AG08395 (cell line): Measurements from ENCODE around the gene RALGAPA2.

ENCODE experiments used
- DNase-seq: peaks from one replicate; pipeline ENCODE4 v3.0.0; 2012; ENCODE audit warnings: mixed read lengths, low spot score

Gene RALGAPA2

DNA sequence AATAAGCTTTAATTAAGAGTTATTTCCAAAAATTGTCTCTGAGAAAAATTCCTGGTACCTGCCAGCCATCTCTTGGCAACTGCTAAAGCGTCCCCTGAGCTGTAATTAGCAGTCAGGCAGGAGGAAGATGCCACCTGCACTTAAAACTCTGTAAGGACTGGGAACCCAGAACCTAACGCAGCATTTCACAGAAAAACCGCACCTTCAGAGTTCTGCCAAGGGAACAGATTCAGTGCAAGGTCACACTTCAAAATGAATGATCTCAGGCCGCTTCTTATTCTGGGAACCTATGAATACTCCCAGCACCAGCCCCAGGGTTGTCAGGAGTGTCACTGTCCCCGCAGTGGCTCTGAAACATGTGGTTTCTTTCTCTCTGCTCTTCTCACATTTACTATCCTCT lies 307.8 kb downstream of the RALGAPA2 start:
- no peak for DNase-seq

DNA sequence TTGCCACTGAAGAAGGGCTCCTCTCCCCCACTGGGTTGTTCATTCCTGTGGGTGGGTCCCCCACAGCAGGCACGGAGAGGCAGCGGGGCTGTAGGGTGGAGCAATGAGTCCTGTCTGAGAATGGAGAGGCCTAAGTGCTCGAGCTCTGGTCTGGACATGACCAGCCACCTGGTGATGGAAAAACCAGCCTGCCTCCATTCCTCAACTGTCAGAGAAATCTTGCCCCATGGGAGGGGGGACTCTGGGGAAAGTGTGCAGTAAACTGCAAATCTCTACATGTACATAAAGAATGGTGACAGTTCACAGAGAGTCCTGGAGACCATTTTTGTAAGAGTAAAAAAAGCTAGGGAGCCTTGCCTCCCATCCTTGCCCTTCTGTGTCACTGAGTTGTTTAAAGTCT lies 310.5 kb downstream of the RALGAPA2 start:
- no peak for DNase-seq

DNA sequence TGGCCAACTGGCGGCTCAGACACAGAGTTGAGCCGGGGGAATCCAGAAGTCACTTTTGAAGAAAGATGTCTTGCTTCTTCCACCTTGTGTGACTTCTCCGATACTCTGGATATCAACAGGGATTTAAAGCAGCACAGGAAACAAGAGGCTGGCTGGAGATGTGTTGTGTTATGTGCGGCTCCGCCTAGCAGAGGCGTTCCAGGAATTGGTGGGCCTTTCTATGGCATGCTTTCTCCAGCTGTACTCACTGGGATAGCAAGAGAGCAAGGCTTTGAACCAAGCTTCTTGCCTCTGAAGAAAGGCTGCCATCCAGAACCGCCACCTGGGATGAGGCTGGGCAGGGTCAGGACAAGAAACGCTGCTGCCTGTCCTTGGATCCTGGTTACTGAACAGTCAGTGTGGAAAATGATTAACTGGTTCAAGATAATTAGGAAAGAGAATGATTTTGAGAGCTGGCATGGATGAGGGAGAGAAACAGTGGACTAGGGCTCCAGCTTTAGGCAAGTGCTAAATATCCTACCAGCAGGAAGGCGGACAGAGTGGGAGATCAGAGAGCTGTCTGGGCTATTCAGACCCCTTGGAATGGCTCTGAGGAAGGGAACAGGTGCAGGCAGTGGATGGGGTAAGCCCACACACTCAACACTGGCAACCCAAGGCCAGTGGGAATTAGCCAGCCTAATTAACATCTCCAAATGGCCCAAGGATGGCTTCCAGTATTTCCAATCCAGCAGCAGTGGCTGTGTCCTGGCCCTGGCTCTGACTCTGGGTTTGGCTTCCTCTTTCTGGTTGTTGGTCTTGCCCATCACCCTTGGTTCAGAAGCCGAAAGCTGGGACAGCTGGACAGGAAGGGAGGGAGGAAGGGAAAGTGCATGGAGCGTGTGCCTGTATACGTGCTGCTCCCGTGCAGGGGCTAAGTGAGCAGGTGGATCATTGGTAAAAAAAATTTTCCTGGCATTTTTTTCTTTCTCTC lies 312.6 kb downstream of the RALGAPA2 start:
- no peak for DNase-seq

DNA sequence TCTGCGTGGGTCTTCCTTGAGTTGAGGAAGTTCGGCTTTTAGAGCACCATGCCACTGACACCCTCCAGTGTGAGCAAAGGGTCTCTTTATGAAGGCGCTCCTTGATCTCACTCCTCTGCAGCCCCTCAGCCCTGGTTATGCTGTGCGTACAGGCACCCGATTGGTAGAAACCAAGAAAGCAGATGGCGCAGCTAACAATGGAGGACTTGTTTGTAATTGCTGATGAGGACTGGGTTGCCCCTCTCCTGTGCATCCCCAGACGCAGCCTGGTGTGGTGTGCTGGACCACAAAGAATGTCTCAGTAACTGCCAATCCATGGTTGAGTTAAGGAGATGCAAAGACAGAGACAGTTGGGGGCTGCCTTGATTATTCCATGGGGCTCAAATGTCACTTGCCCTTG lies 314.3 kb downstream of the RALGAPA2 start:
- no peak for DNase-seq

DNA sequence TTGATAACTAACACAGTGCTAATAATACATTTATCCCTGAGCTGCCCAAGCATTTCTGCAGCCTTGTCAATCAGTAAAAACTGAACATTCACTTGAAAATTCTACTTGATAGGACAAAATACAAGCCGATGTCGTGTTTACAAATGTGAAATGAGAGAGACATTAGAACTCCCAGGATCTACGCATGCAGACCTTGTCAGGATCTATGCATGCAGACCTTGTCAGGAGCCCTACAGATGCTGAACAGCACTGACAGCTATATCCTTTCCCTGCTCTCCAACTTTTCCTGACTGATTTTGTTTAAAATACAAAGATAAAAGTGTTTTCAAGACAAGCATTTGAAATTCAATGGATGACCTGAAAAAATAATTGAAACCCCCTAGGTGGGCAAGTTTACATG lies 315.6 kb downstream of the RALGAPA2 start:
- no peak for DNase-seq

DNA sequence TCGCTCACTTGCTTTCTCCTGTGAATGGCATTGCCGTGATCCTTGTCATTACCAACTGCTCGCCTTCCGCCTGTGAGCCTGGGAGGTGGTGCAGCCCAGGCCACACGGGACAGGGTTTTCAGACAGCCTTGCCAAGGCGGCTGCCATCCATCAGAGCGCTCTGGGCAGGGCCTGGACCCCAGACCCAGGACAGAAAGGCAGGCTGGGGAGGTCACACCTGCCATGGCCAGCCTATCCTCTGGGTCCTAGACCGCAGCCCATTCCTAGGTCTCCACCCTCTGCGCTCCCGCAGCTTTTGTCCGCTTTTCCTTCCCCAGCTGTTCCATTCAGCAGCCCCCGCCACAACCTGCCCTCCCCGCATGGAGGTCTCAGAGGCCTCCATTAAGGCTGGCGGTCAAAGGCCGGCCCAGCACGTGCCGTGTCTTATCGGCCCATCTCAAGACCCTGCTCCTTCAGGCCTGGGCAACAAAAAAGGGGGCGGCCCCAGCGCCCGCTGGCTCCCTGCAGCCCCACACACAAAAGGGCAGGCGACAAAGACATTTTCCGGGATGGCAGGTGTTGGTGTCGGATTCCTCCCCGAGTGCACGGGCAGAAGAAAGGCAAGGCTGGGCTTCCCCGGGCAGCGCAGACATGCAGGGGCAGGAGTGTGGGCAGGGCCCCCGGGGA lies 316.4 kb downstream of the RALGAPA2 start:
- DNase-seq, result no peak

DNA sequence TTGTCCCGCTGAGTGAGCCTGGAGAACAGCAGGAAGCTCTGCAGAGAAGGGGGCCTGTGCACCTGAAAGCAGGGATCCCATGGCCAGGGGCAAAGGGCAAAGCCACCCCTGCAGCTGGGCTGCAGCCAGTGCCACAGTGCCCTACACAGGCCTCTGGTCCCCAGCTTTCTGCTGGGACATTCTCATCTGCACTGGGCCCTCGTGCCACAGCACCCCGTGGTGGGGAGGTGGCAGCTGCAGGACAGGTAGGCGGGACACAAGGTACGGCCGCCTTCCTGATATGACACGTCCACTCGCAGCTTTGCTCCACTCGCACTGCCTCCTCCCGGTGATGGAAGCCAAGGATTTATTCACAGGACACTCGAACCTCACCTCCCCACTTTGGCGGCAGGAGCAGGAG lies 317.4 kb downstream of the RALGAPA2 start:
- no peak for DNase-seq

DNA sequence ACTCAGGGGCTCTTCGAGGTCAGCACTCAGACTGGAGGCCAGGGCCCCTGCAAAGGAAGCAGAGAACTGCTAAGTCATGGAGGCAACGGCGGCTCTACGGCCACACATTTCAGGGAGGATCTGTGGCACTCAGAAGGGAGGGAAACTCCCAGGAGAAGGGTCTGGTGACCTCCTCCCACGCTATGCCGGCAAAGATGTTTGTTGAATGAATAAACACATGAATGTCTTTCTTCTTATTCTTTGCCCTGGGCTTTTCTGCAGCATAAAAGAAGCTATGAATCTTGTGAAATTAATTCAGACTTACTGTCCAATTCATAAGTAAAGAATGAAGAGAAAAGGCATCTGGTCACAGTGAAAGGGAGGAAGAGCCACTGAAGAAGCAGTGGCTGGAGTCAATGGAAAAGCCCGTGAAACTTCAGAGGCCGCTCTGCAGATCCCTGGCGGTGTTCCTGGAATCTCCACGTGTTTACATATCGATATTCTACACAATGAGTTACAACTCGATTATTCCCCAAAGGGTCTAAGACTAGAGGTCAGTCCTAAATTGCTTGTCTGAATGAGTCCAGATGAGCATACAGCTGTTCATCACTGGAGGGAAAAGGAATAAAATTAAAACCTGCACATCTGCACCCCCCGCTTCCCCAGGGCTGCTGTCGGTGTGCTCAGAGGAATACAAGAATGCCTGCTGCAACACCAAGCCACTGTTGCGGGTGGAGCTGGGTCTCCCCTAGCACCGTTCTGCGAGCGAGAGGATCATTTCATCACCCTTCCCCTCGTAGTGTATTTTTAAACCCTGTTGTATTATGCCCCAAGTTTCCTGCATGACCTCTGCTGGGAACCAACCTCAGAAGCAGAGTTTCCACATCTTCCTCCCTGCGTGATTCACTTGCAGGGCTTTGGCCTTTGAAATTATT lies 319.0 kb downstream of the RALGAPA2 start:
- DNase-seq, result no peak

DNA sequence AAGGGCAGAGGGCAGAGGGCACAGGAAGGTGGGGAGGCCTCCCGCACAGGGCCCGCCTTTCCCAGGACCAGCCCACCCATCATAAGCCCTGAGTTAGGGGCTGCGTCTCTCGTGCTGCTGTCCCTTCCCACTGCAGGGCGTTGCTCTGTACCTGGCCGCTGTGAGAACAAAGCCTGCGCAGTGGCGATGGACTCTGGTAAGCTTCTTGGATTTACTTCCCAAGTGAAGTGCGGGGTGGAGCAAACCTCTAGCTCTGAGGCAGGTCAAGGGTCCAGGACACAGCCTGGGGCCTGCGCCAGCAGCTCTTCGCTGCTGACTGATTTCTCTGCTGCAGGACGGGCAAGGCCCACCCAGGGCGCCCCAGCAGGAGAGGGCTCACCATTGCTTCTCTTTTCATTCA lies 320.7 kb downstream of the RALGAPA2 start:
- DNase-seq, result no peak

DNA sequence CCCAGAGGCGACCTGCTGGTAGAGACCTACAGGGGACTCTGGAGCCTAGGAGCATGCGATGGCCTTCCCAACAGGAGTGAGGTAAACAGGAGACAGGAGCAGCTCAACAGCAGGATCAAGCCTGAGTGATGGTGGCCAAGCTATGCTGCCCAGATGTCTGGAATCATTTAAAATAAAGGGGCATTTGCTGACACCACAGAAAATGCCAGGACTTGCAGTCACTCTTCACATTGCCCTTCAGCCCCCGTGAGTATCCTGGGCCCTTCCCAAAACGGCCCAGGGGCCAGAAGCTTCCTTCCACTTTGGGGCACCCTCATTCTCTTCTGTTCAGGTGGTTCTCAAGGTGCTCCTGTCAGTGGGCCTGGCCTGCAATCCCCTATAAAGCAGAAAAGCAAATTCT lies 321.3 kb downstream of the RALGAPA2 start:
- no peak for DNase-seq

DNA sequence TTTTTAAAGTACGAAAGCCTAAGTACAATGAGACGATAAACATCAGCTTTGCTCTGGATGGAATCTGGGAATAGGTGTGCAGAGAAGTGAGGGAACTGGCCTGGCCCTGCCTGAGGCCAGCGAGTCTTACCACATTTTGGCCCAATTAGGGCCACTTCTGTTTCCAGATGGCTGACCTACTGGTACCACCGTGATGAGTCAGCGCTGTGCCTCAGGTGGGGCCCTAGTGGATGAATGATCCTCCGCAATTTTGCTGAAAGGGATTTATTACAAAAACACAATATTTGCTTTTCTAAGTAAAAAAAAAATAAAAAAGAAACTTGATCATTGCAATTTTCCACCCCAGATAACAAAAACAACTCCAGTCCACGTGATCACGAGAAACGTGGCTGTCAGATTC lies 322.1 kb downstream of the RALGAPA2 start:
- no peak for DNase-seq

DNA sequence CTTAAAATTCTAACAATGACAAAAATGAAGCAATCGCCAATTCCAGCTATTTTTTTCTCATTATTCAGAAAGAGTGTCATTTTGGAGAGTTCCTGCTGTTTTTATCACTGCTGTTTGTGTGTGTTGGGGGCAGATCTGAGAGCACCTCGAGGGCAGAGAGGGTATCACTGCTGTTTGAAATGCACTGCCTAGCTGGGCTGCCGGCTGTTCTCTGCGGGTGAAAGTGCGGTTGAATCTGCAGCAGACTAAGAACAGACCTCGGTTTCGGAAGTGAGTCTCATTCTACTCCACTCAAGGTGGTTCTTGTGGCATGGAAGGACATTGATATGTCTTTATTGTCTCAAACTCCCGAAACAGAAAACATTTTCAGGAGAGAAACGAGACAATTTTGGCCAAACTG lies 326.3 kb downstream of the RALGAPA2 start:
- no peak for DNase-seq

DNA sequence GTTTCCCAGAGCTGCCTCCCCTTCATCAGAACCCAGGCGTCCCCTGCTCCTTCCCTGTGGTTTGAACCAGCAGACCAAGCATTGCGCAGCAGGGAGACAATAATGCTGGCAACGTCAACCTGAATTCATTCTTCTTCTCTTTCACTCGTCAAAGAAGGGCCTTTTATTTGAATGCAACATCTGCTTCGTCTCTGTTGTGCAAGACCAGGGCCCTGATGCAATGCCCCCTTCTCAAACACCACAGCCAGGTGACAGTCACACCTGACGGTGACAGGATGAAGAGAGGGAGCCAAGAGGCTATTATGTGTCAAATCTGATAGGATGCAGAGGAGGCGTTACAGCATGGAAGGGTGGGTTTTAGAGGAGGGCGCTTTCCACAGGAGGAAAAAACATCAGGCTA lies 336.6 kb downstream of the RALGAPA2 start:
- no peak for DNase-seq

DNA sequence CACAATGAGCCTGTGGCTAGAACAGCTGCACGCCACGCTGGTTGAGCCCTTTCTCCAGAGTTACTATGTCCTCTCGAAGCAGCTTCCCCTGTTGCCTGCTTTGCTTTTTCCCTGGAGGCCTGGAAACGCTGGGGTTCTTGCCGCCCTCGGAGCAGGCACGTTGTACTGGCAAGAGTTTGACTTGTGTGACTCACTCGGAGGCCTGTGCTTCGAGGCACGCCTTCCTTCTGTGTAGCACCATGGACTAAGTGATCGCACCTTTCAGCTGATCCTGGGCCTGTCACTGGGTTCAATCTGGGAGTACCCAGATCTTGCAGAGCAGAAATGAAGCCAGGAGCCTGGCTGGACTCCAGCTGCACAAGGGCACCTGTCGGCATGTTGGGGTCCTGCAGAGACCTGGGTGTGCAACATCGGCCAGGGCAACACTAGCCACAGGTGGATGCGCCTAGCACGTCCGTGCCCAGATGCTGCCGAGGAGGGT lies 339.3 kb downstream of the RALGAPA2 start:
- DNase-seq, result peak; percentile 81

DNA sequence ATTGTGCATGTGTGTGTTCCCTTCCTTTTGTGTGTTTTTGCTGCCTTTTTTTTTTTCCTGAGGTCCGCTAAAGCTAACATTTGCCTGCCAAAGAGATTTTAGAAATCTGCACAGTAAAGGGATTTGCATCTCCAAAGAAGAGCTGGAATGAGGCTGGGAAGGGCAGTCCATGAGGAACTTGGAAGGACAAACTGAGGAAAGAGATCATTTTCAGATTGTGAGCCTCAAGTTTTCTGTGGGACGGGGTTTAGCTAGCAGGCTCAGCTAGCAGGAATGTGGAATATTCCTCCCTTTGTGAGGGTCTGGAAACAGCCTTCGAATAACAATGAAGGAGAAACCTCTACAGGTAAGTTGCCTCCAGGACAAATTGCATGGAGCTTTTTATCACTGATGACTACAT lies 340.8 kb downstream of the RALGAPA2 start:
- no peak for DNase-seq

DNA sequence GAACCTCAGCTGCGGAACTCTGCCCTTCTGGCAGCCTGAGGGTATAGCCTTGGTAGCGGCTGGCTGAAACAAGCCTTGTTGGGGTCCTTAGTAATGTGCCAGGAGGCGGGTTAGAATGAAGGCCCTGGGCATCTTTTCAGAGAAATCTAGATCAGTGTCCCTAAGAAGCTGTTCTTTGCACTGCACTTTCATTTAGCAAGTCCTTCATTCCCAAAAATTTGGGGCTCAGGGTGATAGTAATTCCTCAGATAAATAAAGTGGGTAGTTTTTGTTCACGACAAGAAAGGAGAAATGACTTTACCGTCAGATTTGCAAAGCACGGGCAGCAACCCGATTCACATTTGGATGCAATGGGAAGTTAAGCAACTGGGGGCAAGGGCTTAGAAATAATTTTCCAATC lies 341.4 kb downstream of the RALGAPA2 start:
- no peak for DNase-seq

DNA sequence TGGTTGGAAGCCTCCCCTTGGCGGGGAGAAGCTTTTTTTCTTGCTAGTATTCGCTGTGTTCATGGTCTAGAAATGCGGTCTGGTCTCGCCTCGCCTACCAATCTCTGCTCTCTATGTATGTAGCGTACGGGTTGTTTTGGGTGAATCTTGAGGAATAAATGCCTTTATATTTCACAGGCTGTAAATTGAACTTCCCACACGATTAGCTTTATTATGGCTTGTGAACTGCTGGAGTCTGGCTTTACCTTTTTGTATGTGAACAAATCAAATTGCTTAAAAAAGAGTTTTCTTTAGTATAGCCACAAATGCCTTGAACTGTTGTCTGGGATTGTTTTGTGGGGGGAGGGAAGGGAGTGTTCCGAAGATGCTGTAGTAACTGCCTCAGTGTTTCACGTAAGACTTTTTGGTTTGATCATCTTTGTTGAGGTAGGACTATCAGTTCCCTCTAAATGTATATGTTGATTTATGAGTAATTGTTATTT lies 342.3 kb downstream of the RALGAPA2 start:
- DNase-seq, result no peak

DNA sequence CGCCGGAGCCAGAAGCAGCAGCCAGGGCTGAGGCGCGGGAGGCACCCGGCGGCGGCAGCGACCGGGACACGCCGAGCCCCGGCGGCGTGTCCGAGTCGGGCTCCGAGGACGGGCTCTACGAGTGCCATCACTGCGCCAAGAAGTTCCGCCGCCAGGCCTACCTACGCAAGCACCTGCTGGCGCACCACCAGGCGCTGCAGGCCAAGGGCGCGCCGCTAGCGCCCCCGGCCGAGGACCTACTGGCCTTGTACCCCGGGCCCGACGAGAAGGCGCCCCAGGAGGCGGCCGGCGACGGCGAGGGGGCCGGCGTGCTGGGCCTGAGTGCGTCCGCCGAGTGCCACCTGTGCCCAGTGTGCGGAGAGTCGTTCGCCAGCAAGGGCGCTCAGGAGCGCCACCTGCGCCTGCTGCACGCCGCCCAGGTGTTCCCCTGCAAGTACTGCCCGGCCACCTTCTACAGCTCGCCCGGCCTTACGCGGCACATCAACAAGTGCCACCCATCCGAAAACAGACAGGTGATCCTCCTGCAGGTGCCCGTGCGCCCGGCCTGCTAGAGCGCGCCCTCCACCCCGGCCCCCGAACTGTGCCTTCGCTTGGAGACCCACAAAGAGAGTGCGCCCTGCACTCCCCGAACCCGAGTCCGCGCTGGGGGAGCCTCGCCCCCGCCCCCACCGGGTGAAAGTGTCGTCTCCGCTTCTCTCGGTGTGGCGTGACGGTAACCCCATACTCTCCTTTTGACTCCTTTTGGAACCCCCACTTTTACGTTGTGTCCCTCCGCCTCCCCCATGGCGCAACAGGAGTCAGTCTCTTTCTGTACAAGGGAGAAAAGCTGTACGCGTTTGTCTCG lies 343.0 kb downstream of the RALGAPA2 start:
- no peak for DNase-seq

DNA sequence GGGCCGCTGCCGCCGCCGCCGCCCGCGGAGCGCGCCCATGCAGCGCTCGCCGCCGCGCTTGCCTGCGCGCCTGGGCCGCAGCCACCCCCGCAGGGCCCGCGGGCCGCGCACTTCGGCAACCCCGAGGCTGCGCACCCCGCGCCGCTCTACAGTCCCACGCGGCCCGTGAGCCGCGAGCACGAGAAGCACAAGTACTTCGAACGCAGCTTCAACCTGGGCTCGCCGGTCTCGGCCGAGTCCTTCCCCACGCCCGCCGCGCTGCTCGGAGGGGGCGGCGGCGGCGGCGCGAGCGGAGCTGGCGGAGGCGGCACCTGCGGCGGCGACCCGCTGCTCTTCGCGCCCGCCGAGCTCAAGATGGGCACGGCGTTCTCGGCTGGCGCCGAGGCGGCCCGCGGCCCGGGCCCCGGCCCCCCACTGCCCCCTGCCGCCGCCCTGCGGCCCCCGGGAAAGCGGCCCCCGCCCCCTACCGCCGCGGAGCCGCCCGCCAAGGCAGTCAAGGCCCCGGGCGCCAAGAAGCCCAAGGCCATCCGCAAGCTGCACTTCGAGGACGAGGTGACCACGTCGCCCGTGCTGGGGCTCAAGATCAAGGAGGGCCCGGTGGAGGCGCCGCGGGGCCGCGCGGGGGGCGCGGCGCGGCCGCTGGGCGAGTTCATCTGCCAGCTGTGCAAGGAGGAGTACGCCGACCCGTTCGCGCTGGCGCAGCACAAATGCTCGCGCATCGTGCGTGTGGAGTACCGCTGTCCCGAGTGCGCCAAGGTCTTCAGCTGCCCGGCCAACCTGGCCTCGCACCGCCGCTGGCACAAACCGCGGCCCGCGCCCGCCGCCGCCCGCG lies 343.8 kb downstream of the RALGAPA2 start:
- no peak for DNase-seq
